ENCODE data around the gene MYH16.
"Not testable (repeated sequence)": the region's sequence is repeated elsewhere in the genome, so short reads cannot be mapped to it uniquely, and the experiment has no call there.

Gene MYH16

GRCh38 chr7:99272476-99273045 is at the start of gene MYH16:
TSS of gene MYH16 (plus strand) at chr7:99272839.
- H3K36me3 ChIP-seq (ENCODE audit: insufficient read depth, low read length), result no peaks in the 10 kb centered on the region
- no peak within 1 kb of the TSS for H2AFZ ChIP-seq (ENCODE audit: low read depth, low read length)
- H3K4me3 ChIP-seq (ENCODE audit: low read length), result no peak within 1 kb of the TSS
- H3K9me3 ChIP-seq (ENCODE audit: low read length), result no peaks in the 10 kb centered on the region
- H3K27me3 ChIP-seq (ENCODE audit: insufficient read depth, low read length), result no peaks in the 10 kb centered on the region
- H3K4me1 ChIP-seq (ENCODE audit: insufficient read depth, low read length), result no peaks in the 10 kb centered on the region

- H3K36me3 ChIP-seq (ENCODE audit: insufficient read depth, low read length); H3K4me3 ChIP-seq (ENCODE audit: low read length); H3K27me3 ChIP-seq (ENCODE audit: insufficient read depth, low read length); H3K4me1 ChIP-seq (ENCODE audit: insufficient read depth, low read length); H3K9me3 ChIP-seq (ENCODE audit: low read length); H2AFZ ChIP-seq (ENCODE audit: low read depth, low read length): not testable (repeated sequence)
These were observed 48.3 kb upstream of the MYH16 start for GRCh38 chr7:99224263-99224898.

- no peak overlapping the region for H2AFZ ChIP-seq (ENCODE audit: low read depth, low read length)
- H3K36me3 ChIP-seq (ENCODE audit: insufficient read depth, low read length), result no peaks in the 10 kb centered on the region
- no peaks in the 10 kb centered on the region for H3K4me1 ChIP-seq (ENCODE audit: insufficient read depth, low read length)
- no peak overlapping the region for H3K4me3 ChIP-seq (ENCODE audit: low read length)
- H3K9me3 ChIP-seq (ENCODE audit: low read length), result no peaks in the 10 kb centered on the region
- peaks cover 2% of the 10 kb centered on the region for H3K27me3 ChIP-seq (ENCODE audit: insufficient read depth, low read length)
These were observed 47.8 kb upstream of the MYH16 start for GRCh38 chr7:99224899-99225265.

GRCh38 chr7:99229234-99229633 is 43.4 kb upstream of the MYH16 start:
- H3K36me3 ChIP-seq (ENCODE audit: insufficient read depth, low read length), result no peaks in the 10 kb centered on the region
- no peaks in the 10 kb centered on the region for H3K4me1 ChIP-seq (ENCODE audit: insufficient read depth, low read length)
- peaks cover 2% of the 10 kb centered on the region for H3K27me3 ChIP-seq (ENCODE audit: insufficient read depth, low read length)
- H3K9me3 ChIP-seq (ENCODE audit: low read length), result peaks cover 4% of the 10 kb centered on the region
- H2AFZ ChIP-seq (ENCODE audit: low read depth, low read length), result no peak overlapping the region
- H3K4me3 ChIP-seq (ENCODE audit: low read length), result no peak overlapping the region

- Histone ChIP-seq H3K27me3 (ENCODE audit: insufficient read depth, low read length) (no peaks in the 10 kb centered on the region), H3K9me3 (ENCODE audit: low read length) (peaks cover 4% of the 10 kb centered on the region), H3K4me1 (ENCODE audit: insufficient read depth, low read length) (no peaks in the 10 kb centered on the region), H3K36me3 (ENCODE audit: insufficient read depth, low read length) (no peaks in the 10 kb centered on the region), H2AFZ (ENCODE audit: low read depth, low read length) (no peak overlapping the region), H3K4me3 (ENCODE audit: low read length) (no peak overlapping the region)
These were observed 40.4 kb upstream of the MYH16 start for GRCh38 chr7:99232082-99232770.

GRCh38 chr7:99232955-99233354 is 39.7 kb upstream of the MYH16 start:
- not testable (repeated sequence) for H3K4me1 ChIP-seq (ENCODE audit: insufficient read depth, low read length); H3K4me3 ChIP-seq (ENCODE audit: low read length); H3K36me3 ChIP-seq (ENCODE audit: insufficient read depth, low read length); H3K9me3 ChIP-seq (ENCODE audit: low read length); H2AFZ ChIP-seq (ENCODE audit: low read depth, low read length); H3K27me3 ChIP-seq (ENCODE audit: insufficient read depth, low read length)

- H3K4me1 ChIP-seq (ENCODE audit: insufficient read depth, low read length), result no peaks in the 10 kb centered on the region
- H3K27me3 ChIP-seq (ENCODE audit: insufficient read depth, low read length), result no peaks in the 10 kb centered on the region
- H3K4me3 ChIP-seq (ENCODE audit: low read length), result no peak overlapping the region
- no peaks in the 10 kb centered on the region for H3K36me3 ChIP-seq (ENCODE audit: insufficient read depth, low read length)
- no peak overlapping the region for H2AFZ ChIP-seq (ENCODE audit: low read depth, low read length)
- H3K9me3 ChIP-seq (ENCODE audit: low read length), result peaks cover 4% of the 10 kb centered on the region
These were observed 38.5 kb upstream of the MYH16 start for GRCh38 chr7:99234185-99234584.

GRCh38 chr7:99235925-99236324 is 36.7 kb upstream of the MYH16 start:
- no peak overlapping the region for H2AFZ ChIP-seq (ENCODE audit: low read depth, low read length)
- H3K4me3 ChIP-seq (ENCODE audit: low read length), result no peak overlapping the region
- H3K36me3 ChIP-seq (ENCODE audit: insufficient read depth, low read length), result no peaks in the 10 kb centered on the region
- H3K4me1 ChIP-seq (ENCODE audit: insufficient read depth, low read length), result no peaks in the 10 kb centered on the region
- H3K9me3 ChIP-seq (ENCODE audit: low read length), result peaks cover 4% of the 10 kb centered on the region
- H3K27me3 ChIP-seq (ENCODE audit: insufficient read depth, low read length), result no peaks in the 10 kb centered on the region

GRCh38 chr7:99237876-99238275 is 34.8 kb upstream of the MYH16 start:
- H3K9me3 ChIP-seq (ENCODE audit: low read length); H3K4me1 ChIP-seq (ENCODE audit: insufficient read depth, low read length); H3K4me3 ChIP-seq (ENCODE audit: low read length); H3K27me3 ChIP-seq (ENCODE audit: insufficient read depth, low read length); H3K36me3 ChIP-seq (ENCODE audit: insufficient read depth, low read length); H2AFZ ChIP-seq (ENCODE audit: low read depth, low read length): not testable (repeated sequence)

GRCh38 chr7:99238558-99239341 is 33.9 kb upstream of the MYH16 start:
- Histone ChIP-seq H3K4me1 (ENCODE audit: insufficient read depth, low read length) (no peaks in the 10 kb centered on the region), H3K4me3 (ENCODE audit: low read length) (no peak overlapping the region), H2AFZ (ENCODE audit: low read depth, low read length) (no peak overlapping the region), H3K36me3 (ENCODE audit: insufficient read depth, low read length) (no peaks in the 10 kb centered on the region), H3K9me3 (ENCODE audit: low read length) (no peaks in the 10 kb centered on the region), H3K27me3 (ENCODE audit: insufficient read depth, low read length) (no peaks in the 10 kb centered on the region)

- H2AFZ ChIP-seq (ENCODE audit: low read depth, low read length), result no peak overlapping the region
- H3K27me3 ChIP-seq (ENCODE audit: insufficient read depth, low read length), result no peaks in the 10 kb centered on the region
- H3K36me3 ChIP-seq (ENCODE audit: insufficient read depth, low read length), result no peaks in the 10 kb centered on the region
- H3K9me3 ChIP-seq (ENCODE audit: low read length), result no peaks in the 10 kb centered on the region
- H3K4me1 ChIP-seq (ENCODE audit: insufficient read depth, low read length), result no peaks in the 10 kb centered on the region
- H3K4me3 ChIP-seq (ENCODE audit: low read length), result no peak overlapping the region
These were observed 30.0 kb upstream of the MYH16 start for GRCh38 chr7:99242682-99243081.

- Histone ChIP-seq H3K27me3 (ENCODE audit: insufficient read depth, low read length) (no peaks in the 10 kb centered on the region), H3K4me3 (ENCODE audit: low read length) (no peak overlapping the region), H3K4me1 (ENCODE audit: insufficient read depth, low read length) (no peaks in the 10 kb centered on the region), H3K9me3 (ENCODE audit: low read length) (no peaks in the 10 kb centered on the region), H3K36me3 (ENCODE audit: insufficient read depth, low read length) (no peaks in the 10 kb centered on the region), H2AFZ (ENCODE audit: low read depth, low read length) (no peak overlapping the region)
These were observed 28.8 kb upstream of the MYH16 start for GRCh38 chr7:99243751-99244337.

- H3K9me3 ChIP-seq (ENCODE audit: low read length), result no peaks in the 10 kb centered on the region
- H2AFZ ChIP-seq (ENCODE audit: low read depth, low read length), result no peak overlapping the region
- no peaks in the 10 kb centered on the region for H3K27me3 ChIP-seq (ENCODE audit: insufficient read depth, low read length)
- H3K4me1 ChIP-seq (ENCODE audit: insufficient read depth, low read length), result no peaks in the 10 kb centered on the region
- H3K36me3 ChIP-seq (ENCODE audit: insufficient read depth, low read length), result no peaks in the 10 kb centered on the region
- H3K4me3 ChIP-seq (ENCODE audit: low read length), result no peak overlapping the region
These were observed 27.7 kb upstream of the MYH16 start for GRCh38 chr7:99244939-99245338.

All from neuron (in vitro differentiated cells).